Vagina (tissue), 2 donors: Measurements from ENCODE around the gene PNISR. TPM values are rescaled to one million over a fixed set of nuclear protein-coding genes. Genes with fewer than 3 reads are reported as not detected.
A peak's percentile ranks its signal among the peaks of the same experiment; 100 is the strongest.

Source experiments
- DNase-seq, 2 donors: peaks; one replicate each; pipeline ENCODE4 v3.0.0-alpha.2; 2017; ENCODE audit errors: extremely low spot score in 2 of 2
- H3K27ac ChIP-seq: fragments of 200-600 bp; sonication (generic); one replicate; pipeline ENCODE4 v1.5.1; 2019
- H3K27me3 ChIP-seq: fragments of 200-600 bp; sonication (generic); one replicate; pipeline ENCODE4 v1.5.1; 2019
- H3K36me3 ChIP-seq, 2 donors: fragments of 200-600 bp; sonication (generic); one replicate each; pipeline ENCODE4 v1.5.1; 2017 to 2019
- H3K4me1 ChIP-seq: fragments of 200-600 bp; sonication (generic); one replicate; pipeline ENCODE4 v1.5.1; 2019
- H3K4me3 ChIP-seq, 2 donors: fragments of 200-600 bp; sonication (generic); 1 replicate in 1 of 2; 2 replicates in 1 of 2; pipeline ENCODE4 v1.5.1; 2016 to 2019
- H3K9me3 ChIP-seq: fragments of 200-600 bp; sonication (generic); one replicate; pipeline ENCODE4 v1.5.1; 2019
- CTCF ChIP-seq, 3 experiments: fragments of 450-650 bp in 2 of 3; fragments of 200-600 bp in 1 of 3; sonication (generic) in 1 of 3; IDR thresholded peaks; one replicate each; pipeline ENCODE4 v1.5.1; 2017 to 2019; ENCODE audit warnings: antibody characterized with exemption in 3 of 3, mild to moderate bottlenecking in 2 of 3, moderate library complexity in 2 of 3
- POLR2A ChIP-seq, 2 donors: fragments of 450-650 bp; IDR thresholded peaks; one replicate each; pipeline ENCODE4 v1.6.1; 2017; ENCODE audit warnings: antibody characterized with exemption in 2 of 2, mild to moderate bottlenecking in 2 of 2, moderate library complexity in 2 of 2
- POLR2AphosphoS5 ChIP-seq, 2 donors: sonication (generic); formaldehyde crosslinking; IDR thresholded peaks; one replicate each; pipeline ENCODE4 v1.9.0; 2017; ENCODE audit warnings: antibody characterized with exemption in 2 of 2, mild to moderate bottlenecking in 2 of 2, low read depth in 1 of 2; ENCODE audit not compliant: insufficient read depth in 1 of 2
- intact Hi-C: fragments of 100-400 bp; cut with DNase I; formaldehyde crosslinking; loops from one replicate; pipeline ENCODE4 v1.15.1; 2023
- total RNA-seq: library from RNA; depleted of rRNA; stranded (reverse); fragments of >200 nt; gene quantifications from one replicate; pipeline ENCODE4 v1.2.3, GENCODE V29; 2016

Gene PNISR
- total RNA-seq, 1 donor from 2014 or later: 133 TPM

- Histone ChIP-seq H3K9me3 (peaks cover 3% of the 10 kb centered on the region), H3K27ac (no peak overlapping the region), H3K4me1 (no peaks in the 10 kb centered on the region), H3K36me3 (no peaks in the 10 kb centered on the region), H3K4me3 (no peak overlapping the region), H3K27me3 (no peaks in the 10 kb centered on the region)
- intact Hi-C loops: no loop called here
- DNase-seq: no peak
- TF ChIP-seq POLR2A (IDR thresholded peaks at IDR 0.05) (no peak), CTCF (IDR thresholded peaks at IDR 0.05) (no peak), POLR2AphosphoS5 (IDR thresholded peaks at IDR 0.05; ENCODE audit: insufficient read depth in 1 of 2, low read depth in 1 of 2) (no peak)
Measured at GRCh38 chr6:99458319-99458718, 33.2 kb upstream of the PNISR start.

DNA sequence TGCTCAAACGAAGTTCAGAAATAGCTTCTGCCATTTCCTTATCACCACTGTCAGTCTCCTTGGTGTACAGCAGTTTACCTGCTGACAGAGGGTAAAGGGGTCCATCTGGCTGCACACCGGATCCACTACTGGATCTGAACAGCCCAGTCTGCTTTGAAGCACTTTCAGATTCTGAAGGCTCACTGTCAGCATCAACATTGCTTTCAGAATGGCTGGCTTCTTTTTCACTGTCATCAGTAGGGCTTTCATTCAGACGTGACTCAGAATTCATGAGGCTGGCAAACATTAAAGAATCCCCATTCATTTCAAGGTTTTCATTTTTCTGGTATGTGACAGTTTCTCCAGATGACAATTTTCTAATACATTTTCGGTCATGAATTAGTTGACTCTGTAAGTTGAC lies 21.0 kb upstream of the PNISR start:
- intact Hi-C loops: no loop called here
- no peaks in the 10 kb centered on the region for H3K27me3 ChIP-seq
- H3K27ac ChIP-seq: no peak overlapping the region
- no peaks in the 10 kb centered on the region for H3K9me3 ChIP-seq
- peaks cover 0 to 4% of the 10 kb centered on the region in 2 donors for H3K36me3 ChIP-seq
- no peak for DNase-seq
- no peaks in the 10 kb centered on the region for H3K4me1 ChIP-seq
- no peak overlapping the region for H3K4me3 ChIP-seq
- TF ChIP-seq POLR2A (IDR thresholded peaks at IDR 0.05): no peak
- no peak for TF ChIP-seq POLR2AphosphoS5 (IDR thresholded peaks at IDR 0.05; ENCODE audit: insufficient read depth in 1 of 2, low read depth in 1 of 2)
- no peak for TF ChIP-seq CTCF (IDR thresholded peaks at IDR 0.05)

- TF ChIP-seq CTCF (IDR thresholded peaks at IDR 0.05) (peak in 2 of 3 experiments; percentile 33 to 39), POLR2A (IDR thresholded peaks at IDR 0.05) (no peak), POLR2AphosphoS5 (IDR thresholded peaks at IDR 0.05; ENCODE audit: insufficient read depth in 1 of 2, low read depth in 1 of 2) (no peak)
- Histone ChIP-seq H3K4me3 (no peak overlapping the region), H3K4me1 (no peaks in the 10 kb centered on the region), H3K9me3 (no peaks in the 10 kb centered on the region), H3K36me3 (peaks cover 0 to 6% of the 10 kb centered on the region in 2 donors), H3K27me3 (no peaks in the 10 kb centered on the region), H3K27ac (no peak overlapping the region)
- DNase-seq: no peak
- intact Hi-C loops: no loop called here
Measured at GRCh38 chr6:99434702-99435530, 9.8 kb upstream of the PNISR start.

DNA sequence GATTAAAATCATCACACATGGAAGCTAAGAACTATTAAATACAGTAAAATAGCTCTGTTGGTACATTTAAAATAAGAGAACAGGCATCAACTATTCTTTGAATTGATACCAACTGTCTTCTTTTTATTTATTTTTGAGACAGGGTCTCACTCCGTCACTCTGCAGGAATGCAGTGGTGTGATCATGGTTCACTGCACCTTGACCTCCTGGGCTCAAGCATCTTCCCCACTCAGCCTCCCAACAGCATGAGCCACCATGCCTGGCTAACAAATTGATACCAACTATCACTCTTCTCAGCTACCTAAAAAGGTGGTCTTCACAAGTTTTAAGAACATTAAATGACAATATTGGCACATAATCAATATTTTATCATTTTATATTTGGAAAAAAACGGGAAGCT lies 7.8 kb upstream of the PNISR start:
- H3K4me1 ChIP-seq: peaks cover under 1% of the 10 kb centered on the region
- no peak for DNase-seq
- H3K36me3 ChIP-seq: peaks cover 0 to 6% of the 10 kb centered on the region in 2 donors
- TF ChIP-seq POLR2AphosphoS5 (IDR thresholded peaks at IDR 0.05; ENCODE audit: insufficient read depth in 1 of 2, low read depth in 1 of 2) (no peak), POLR2A (IDR thresholded peaks at IDR 0.05) (no peak), CTCF (IDR thresholded peaks at IDR 0.05) (no peak)
- no peak overlapping the region for H3K27ac ChIP-seq
- no peak overlapping the region for H3K4me3 ChIP-seq
- no peaks in the 10 kb centered on the region for H3K9me3 ChIP-seq
- intact Hi-C loops: no loop called here
- no peaks in the 10 kb centered on the region for H3K27me3 ChIP-seq

DNA sequence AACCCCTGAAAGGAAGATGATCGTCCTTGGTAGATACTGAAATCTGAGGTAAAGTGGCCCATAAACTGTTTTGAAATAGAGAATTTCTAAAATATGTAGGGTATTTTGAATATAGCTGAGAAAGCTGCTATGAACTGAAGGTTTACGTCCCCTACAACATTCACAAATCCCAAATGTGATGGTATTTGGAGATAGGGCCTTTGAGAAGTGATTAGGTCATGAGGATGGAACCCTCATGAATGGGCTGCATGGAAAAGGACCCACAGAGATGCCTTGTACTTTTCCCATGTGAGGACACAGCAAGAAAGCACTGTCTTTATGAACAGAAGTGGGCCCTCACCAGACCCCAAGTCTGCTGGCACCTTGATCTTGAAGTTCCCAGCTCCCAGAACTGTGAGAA lies 6.8 kb upstream of the PNISR start:
- Histone ChIP-seq H3K4me1 (peaks cover 9% of the 10 kb centered on the region), H3K36me3 (peaks cover 0 to 6% of the 10 kb centered on the region in 2 donors), H3K9me3 (no peaks in the 10 kb centered on the region), H3K4me3 (no peak overlapping the region), H3K27ac (no peak overlapping the region), H3K27me3 (no peaks in the 10 kb centered on the region)
- intact Hi-C loops: no loop called here
- TF ChIP-seq CTCF (IDR thresholded peaks at IDR 0.05): no peak
- no peak for TF ChIP-seq POLR2A (IDR thresholded peaks at IDR 0.05)
- no peak for TF ChIP-seq POLR2AphosphoS5 (IDR thresholded peaks at IDR 0.05; ENCODE audit: insufficient read depth in 1 of 2, low read depth in 1 of 2)
- no peak for DNase-seq
